Glutamatergic neuron (in vitro differentiated cells): ENCODE results near the gene WDR45B. TPM values are rescaled to one million over a fixed set of nuclear protein-coding genes. Genes with fewer than 3 reads are reported as not detected.

ENCODE experiments used
- DNase-seq: peaks from one replicate; pipeline ENCODE4 v3.0.0; 2022
- H3K27ac Mint-ChIP-seq: one replicate; pipeline ENCODE4 v1.8.0; 2020; ENCODE audit warnings: mild to moderate bottlenecking, mixed read lengths, inconsistent platforms; ENCODE audit not compliant: unreplicated experiment
- H3K27me3 Mint-ChIP-seq: one replicate; pipeline ENCODE4 v1.8.0; 2020; ENCODE audit warnings: mild to moderate bottlenecking, moderate library complexity, mixed read lengths, inconsistent platforms; ENCODE audit not compliant: unreplicated experiment
- H3K36me3 Mint-ChIP-seq: one replicate; pipeline ENCODE4 v1.8.0; 2020; ENCODE audit warnings: mild to moderate bottlenecking, mixed read lengths, inconsistent platforms; ENCODE audit not compliant: unreplicated experiment
- H3K4me1 Mint-ChIP-seq: one replicate; pipeline ENCODE4 v1.8.0; 2020; ENCODE audit warnings: mild to moderate bottlenecking, low read depth, mixed read lengths, inconsistent platforms; ENCODE audit not compliant: unreplicated experiment
- H3K4me3 Mint-ChIP-seq: one replicate; pipeline ENCODE4 v1.8.0; 2020; ENCODE audit warnings: mild to moderate bottlenecking, mixed read lengths, inconsistent platforms; ENCODE audit not compliant: unreplicated experiment
- H3K9me3 Mint-ChIP-seq: one replicate; pipeline ENCODE4 v1.8.0; 2020; ENCODE audit warnings: mild to moderate bottlenecking, moderate library complexity, mixed read lengths, inconsistent platforms; ENCODE audit not compliant: unreplicated experiment
- CTCF ChIP-seq: fragments of 200-600 bp; sonication (generic); IDR thresholded peaks from one replicate; pipeline ENCODE4 v1.5.0; 2021; ENCODE audit not compliant: partially characterized antibody, unreplicated experiment
- total RNA-seq: library from RNA; stranded (reverse); fragmentation: NEBNext Ultra II Directional; extraction: Animal tissue kit (Norgen Biotek cat#: 25700); gene quantifications from one replicate; pipeline ENCODE4 v1.2.1, GENCODE V29; 2021; ENCODE audit not compliant: unreplicated experiment

Gene WDR45B
- total RNA-seq, 1 donor from 2014 or later = 60.4 TPM

- TF ChIP-seq CTCF = no peak
- Mint-ChIP-seq H3K4me3 (no peak overlapping the region), H3K9me3 (peaks cover 6% of the 10 kb centered on the region), H3K27ac (no peak overlapping the region), H3K27me3 (peaks cover 8% of the 10 kb centered on the region), H3K4me1 (peaks cover 5% of the 10 kb centered on the region), H3K36me3 (no peaks in the 10 kb centered on the region)
- peak; percentile 71 for DNase-seq
Observed at GRCh38 chr17:82668631-82669099, 20.4 kb upstream of the WDR45B start.

GRCh38 chr17:82668024-82668630, 19.9 kb upstream of the WDR45B start:
- H3K27me3 Mint-ChIP-seq = peaks cover 8% of the 10 kb centered on the region
- no peak for DNase-seq
- TF ChIP-seq CTCF = no peak
- H3K4me3 Mint-ChIP-seq = no peak overlapping the region
- H3K9me3 Mint-ChIP-seq = peaks cover 6% of the 10 kb centered on the region
- H3K27ac Mint-ChIP-seq = no peak overlapping the region
- no peaks in the 10 kb centered on the region for H3K36me3 Mint-ChIP-seq
- H3K4me1 Mint-ChIP-seq = peaks cover 5% of the 10 kb centered on the region

- no peak overlapping the region for H3K4me3 Mint-ChIP-seq
Observed at GRCh38 chr17:82667668-82668000, 19.4 kb upstream of the WDR45B start.

GRCh38 chr17:82666931-82667667, 18.9 kb upstream of the WDR45B start:
- H3K9me3 Mint-ChIP-seq = peaks cover 6% of the 10 kb centered on the region
- no peak overlapping the region for H3K4me3 Mint-ChIP-seq
- H3K27ac Mint-ChIP-seq = no peak overlapping the region
- no peaks in the 10 kb centered on the region for H3K36me3 Mint-ChIP-seq
- DNase-seq = no peak
- peaks cover 8% of the 10 kb centered on the region for H3K27me3 Mint-ChIP-seq
- H3K4me1 Mint-ChIP-seq = peaks cover 5% of the 10 kb centered on the region
- TF ChIP-seq CTCF = no peak

More at GRCh38 chr17:82667668-82668000, 19.4 kb upstream of the WDR45B start:
- Mint-ChIP-seq H3K27ac (no peak overlapping the region), H3K4me1 (peaks cover 5% of the 10 kb centered on the region), H3K36me3 (no peaks in the 10 kb centered on the region), H3K9me3 (peaks cover 6% of the 10 kb centered on the region), H3K27me3 (peaks cover 8% of the 10 kb centered on the region)
- TF ChIP-seq CTCF = no peak
- no peak for DNase-seq

- no peak for DNase-seq
- Mint-ChIP-seq H3K27ac (no peak overlapping the region), H3K4me1 (peaks cover 5% of the 10 kb centered on the region), H3K9me3 (peaks cover 6% of the 10 kb centered on the region), H3K4me3 (no peak overlapping the region), H3K27me3 (peaks cover 9% of the 10 kb centered on the region), H3K36me3 (peaks cover under 1% of the 10 kb centered on the region)
- no peak for TF ChIP-seq CTCF
Observed at GRCh38 chr17:82665891-82666290, 17.6 kb upstream of the WDR45B start.
